GM18498 (cell line): ENCODE results near the gene ABCB8.
A peak's percentile ranks its signal among the peaks of the same experiment; 100 is the strongest.

Source experiments
- ATAC-seq: cut with Tn5 transposase; IDR thresholded peaks from one replicate; pipeline ENCODE4 v1.9.1; 2021; ENCODE audit warnings: mild to moderate bottlenecking, moderate library complexity; ENCODE audit not compliant: unreplicated experiment

Gene ABCB8

DNA sequence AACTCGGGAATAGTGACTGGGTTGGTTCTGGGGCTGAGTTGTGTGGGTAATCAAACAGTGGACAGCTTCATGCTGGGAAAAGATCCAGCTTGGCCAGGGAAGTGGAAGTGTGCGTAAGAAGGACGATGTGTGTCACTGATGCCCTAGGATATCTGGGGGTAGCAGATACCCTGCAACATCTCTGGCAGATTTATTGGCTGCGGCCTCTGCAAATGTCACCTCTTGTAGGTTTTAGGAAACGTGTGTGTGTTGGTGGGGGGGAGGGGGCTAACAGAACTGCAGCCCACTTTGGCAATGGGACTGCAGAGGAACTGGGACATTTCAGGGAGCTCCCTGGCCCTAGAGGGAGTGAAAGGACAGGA is 57.1 kb downstream of the ABCB8 start:
- ATAC-seq: no peak

DNA sequence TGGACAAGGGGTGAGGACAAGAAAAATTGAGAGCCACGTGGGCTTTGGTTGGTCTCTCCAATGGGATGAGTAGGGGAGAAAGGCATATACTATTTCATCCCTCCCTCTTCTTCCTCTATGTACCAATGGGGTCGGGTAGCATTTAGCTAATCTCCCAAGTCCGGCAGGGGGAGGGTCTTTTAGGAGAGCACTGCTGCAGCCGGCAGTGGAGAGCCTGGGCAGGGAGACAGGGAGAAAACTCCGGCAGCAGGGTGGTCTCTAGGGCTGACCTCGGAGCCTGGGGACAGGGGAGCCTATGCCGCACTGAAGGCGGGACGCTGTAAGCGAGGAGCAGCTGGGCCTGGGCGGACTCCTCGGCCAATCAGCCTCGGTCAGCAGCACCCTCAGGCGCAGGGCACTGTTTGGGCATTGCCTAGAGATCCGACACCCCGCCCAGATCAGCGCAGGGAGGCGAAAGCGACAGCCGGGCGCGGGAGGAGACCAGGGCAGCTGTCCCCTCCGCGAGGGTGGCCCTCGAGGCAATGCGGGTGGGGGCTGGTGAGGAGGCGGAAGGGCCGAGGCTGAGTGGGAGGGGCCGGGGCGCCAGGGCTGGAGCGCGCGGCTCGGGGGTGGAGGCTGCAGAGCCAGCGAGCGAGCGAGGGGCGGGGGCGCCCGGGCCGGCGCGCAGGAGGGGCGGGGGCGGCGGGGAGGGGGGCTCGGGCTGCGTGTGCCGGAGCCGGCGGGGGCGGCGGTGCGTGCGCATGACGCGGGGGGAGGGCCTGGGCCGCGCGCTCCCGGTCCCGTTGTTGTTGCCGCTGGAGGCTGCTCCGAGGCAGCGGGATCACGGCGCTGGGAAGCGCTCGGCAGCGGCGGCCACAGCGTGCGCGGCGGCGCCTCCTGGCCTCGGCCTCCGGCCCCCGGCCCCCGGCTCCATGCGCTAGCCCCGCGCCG is 57.7 kb downstream of the ABCB8 start, which contains the start of gene AGAP3:
TSS of gene AGAP3 (plus strand) at position 785 of the 930 bp plus-strand sequence. CDS start 267 bp downstream, outside the sequence.
- ATAC-seq: peak; percentile 56

- no peak for ATAC-seq
These were observed 58.6 kb downstream of the ABCB8 start for GRCh38 chr7:151086802-151087244.

- peak; percentile 26 for ATAC-seq
These were observed 59.2 kb downstream of the ABCB8 start for GRCh38 chr7:151087245-151088018.

- no peak for ATAC-seq
These were observed 60.0 kb downstream of the ABCB8 start for GRCh38 chr7:151088019-151088855.

GRCh38 chr7:151088856-151089699 is 60.8 kb downstream of the ABCB8 start:
- ATAC-seq: no peak

GRCh38 chr7:151089893-151090730 is 61.9 kb downstream of the ABCB8 start:
- no peak for ATAC-seq

- no peak for ATAC-seq
These were observed 62.8 kb downstream of the ABCB8 start for GRCh38 chr7:151091003-151091402.

DNA sequence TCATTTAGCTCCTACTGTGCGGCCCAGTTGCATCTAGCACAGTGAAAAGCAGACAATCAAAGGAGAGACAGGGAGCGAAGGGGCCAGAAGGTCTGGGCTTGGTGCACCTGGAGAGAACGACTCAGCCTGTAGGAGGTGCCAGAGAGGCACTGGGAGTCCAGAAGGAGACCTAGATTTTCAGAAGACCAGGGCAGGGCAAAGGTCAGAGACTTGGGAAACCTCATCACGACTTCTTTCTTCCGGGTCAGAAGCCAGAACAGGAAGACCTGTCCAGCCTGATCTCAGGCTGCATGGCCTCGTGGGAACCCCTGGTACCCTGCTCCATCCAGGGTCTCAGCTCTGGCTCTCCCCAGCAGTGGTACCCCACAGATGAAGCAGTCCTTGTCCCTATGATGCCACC is 63.2 kb downstream of the ABCB8 start:
- no peak for ATAC-seq

GRCh38 chr7:151091988-151092387 is 63.7 kb downstream of the ABCB8 start:
- no peak for ATAC-seq

DNA sequence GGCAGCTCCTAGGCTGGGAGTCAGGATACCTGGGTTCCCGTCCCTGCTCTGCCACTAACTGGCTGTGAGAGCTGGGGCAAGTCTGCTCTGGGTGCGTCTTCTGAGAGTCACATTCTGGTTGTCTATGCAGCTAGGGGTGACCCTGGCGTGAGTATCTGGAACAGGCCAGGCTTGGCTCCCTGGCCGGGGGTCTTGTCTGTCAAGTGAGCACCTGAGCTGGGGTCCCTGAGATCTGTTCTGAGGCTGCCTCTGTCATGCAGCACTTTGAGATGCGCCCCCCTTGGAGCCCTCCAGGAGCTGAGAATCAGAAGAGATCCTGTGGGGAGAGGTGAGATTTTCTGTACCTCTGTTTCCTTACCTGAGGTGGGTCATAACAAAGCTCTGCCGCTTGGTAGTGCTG is 65.5 kb downstream of the ABCB8 start:
- ATAC-seq: no peak

- no peak for ATAC-seq
These were observed 66.4 kb downstream of the ABCB8 start for GRCh38 chr7:151094675-151095074.

DNA sequence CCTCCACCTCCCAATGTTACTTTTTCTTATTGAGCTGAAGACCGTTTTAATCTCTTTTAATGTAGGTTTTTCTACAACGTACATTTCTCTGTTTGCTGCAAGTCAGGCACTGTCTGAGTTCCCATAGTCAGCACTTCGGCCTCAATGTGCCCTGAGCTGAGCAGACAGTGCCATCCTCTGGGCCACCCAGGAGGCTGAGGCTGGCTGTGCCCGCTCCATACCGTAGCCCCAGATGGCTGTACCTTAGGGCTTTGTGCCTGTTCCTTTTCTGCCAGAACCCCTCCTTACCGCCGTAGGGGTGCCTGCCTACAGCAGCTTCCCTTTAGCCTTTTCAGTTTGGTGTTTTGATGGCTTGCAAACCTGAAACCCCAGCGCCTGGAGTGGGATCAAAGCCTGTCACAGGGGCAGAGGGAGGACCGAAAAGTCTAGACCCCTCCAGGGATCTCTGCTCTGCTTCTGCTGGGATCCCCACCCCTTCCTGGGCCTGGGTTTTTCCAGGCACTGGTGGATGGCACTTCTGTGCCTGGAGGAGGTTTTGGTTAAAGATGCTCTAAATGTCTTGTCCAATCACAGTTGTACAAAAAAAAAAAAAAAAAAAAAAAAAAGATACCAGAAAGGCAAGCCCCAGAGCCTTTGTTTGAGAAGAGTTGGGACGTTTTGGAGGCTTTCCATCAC is 67.0 kb downstream of the ABCB8 start:
- no peak for ATAC-seq

DNA sequence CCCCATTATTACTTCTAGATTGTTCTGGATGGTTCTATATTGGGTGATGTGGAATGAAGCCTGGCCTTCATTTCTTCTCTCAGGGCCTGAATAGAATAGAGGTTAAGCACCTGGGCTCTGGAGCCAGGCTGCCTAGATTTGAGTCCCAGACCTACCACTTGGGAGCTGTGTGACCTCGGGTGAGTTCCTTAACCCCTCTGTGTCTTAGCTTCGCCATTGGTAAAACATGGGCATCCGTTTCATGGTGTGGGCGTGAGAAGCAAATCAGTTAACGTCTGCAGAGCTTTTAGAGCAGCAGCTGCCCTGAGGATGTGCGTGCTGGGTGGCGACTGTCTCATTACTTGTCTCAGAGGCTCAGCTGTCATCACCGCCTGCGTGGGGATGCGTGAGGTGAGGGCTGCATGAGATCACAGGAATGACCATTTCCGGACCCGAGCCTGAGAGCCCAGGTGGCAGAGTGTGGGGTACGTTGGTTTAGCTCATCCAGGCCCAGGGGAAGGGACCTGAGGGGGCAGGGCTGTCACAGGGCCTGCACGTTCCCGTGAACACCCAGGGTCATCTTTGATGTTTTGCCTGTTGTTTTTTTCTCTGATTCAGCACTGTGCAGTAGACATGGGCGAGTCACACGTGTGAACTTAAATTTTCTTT is 67.7 kb downstream of the ABCB8 start:
- no peak for ATAC-seq
